ENCODE measurements around the gene MRTFB. TPM values are rescaled to one million over a fixed set of nuclear protein-coding genes. Genes with fewer than 3 reads are reported as not detected.
"Not testable (repeated sequence)": the region's sequence is repeated elsewhere in the genome, so short reads cannot be mapped to it uniquely, and the experiment has no call there.

MRTFB gene
- total RNA-seq, 1 donor from 2014 or later: 20.9 TPM

- Mint-ChIP-seq H3K4me1 (peaks cover 25% of the 10 kb centered on the region), H3K9me3 (peaks cover 2% of the 10 kb centered on the region), H3K27ac (no peak overlapping the region), H3K36me3 (ENCODE audit: low read depth) (peaks cover 2% of the 10 kb centered on the region), H3K27me3 (no peaks in the 10 kb centered on the region), H3K4me3 (no peak overlapping the region)
- CTCF ChIA-PET: no interaction called here
- ATAC-seq (ENCODE audit: low read depth): no peak
- DNase-seq: no peak
- POLR2A ChIA-PET: no interaction called here
- no peak for TF ChIP-seq CTCF (IDR thresholded peaks at IDR 0.05)
- intact Hi-C loops (cut with micrococcal nuclease): no loop called here
Measured at GRCh38 chr16:14121142-14121541, 50.0 kb downstream of the MRTFB start.

GRCh38 chr16:14121872-14122271 lies 50.8 kb downstream of the MRTFB start:
- POLR2A ChIA-PET: no interaction called here
- intact Hi-C loops (cut with micrococcal nuclease): no loop called here
- no peaks in the 10 kb centered on the region for H3K27me3 Mint-ChIP-seq
- CTCF ChIA-PET: no interaction called here
- no peak overlapping the region for H3K4me3 Mint-ChIP-seq
- DNase-seq: no peak
- no peak for TF ChIP-seq CTCF (IDR thresholded peaks at IDR 0.05)
- H3K4me1 Mint-ChIP-seq: peaks cover 25% of the 10 kb centered on the region
- H3K36me3 Mint-ChIP-seq (ENCODE audit: low read depth): peaks cover 2% of the 10 kb centered on the region
- H3K9me3 Mint-ChIP-seq: peaks cover 2% of the 10 kb centered on the region
- ATAC-seq (ENCODE audit: low read depth): no peak
- no peak overlapping the region for H3K27ac Mint-ChIP-seq

- H3K27ac Mint-ChIP-seq; intact Hi-C loops (cut with micrococcal nuclease); DNase-seq; H3K36me3 Mint-ChIP-seq (ENCODE audit: low read depth); H3K4me3 Mint-ChIP-seq; CTCF ChIA-PET; H3K9me3 Mint-ChIP-seq; ATAC-seq (ENCODE audit: low read depth); POLR2A ChIA-PET; H3K27me3 Mint-ChIP-seq: not testable (repeated sequence)
- H3K4me1 Mint-ChIP-seq: peaks cover 25% of the 10 kb centered on the region
Measured at GRCh38 chr16:14122430-14122829, 51.3 kb downstream of the MRTFB start.

- peaks cover 25% of the 10 kb centered on the region for H3K4me1 Mint-ChIP-seq
- ChIA-PET CTCF (no interaction called here), POLR2A (no interaction called here)
- peaks cover 2% of the 10 kb centered on the region for H3K9me3 Mint-ChIP-seq
- no peak for DNase-seq
- H3K27ac Mint-ChIP-seq: no peak overlapping the region
- TF ChIP-seq CTCF (IDR thresholded peaks at IDR 0.05): no peak
- no peak overlapping the region for H3K4me3 Mint-ChIP-seq
- ATAC-seq (ENCODE audit: low read depth): no peak
- peaks cover 9% of the 10 kb centered on the region for H3K36me3 Mint-ChIP-seq (ENCODE audit: low read depth)
- H3K27me3 Mint-ChIP-seq: no peaks in the 10 kb centered on the region
- intact Hi-C loops (cut with micrococcal nuclease): no loop called here
Measured at GRCh38 chr16:14125000-14125681, 54.0 kb downstream of the MRTFB start.

GRCh38 chr16:14125708-14126107 lies 54.6 kb downstream of the MRTFB start:
- POLR2A ChIA-PET: no interaction called here
- no peak overlapping the region for H3K4me3 Mint-ChIP-seq
- no peak overlapping the region for H3K27ac Mint-ChIP-seq
- TF ChIP-seq CTCF (IDR thresholded peaks at IDR 0.05): no peak
- peaks cover 23% of the 10 kb centered on the region for H3K4me1 Mint-ChIP-seq
- ATAC-seq (ENCODE audit: low read depth) (no peak), DNase-seq (no peak)
- H3K36me3 Mint-ChIP-seq (ENCODE audit: low read depth): peaks cover 9% of the 10 kb centered on the region
- intact Hi-C loops (cut with micrococcal nuclease): no loop called here
- no peaks in the 10 kb centered on the region for H3K27me3 Mint-ChIP-seq
- peaks cover 2% of the 10 kb centered on the region for H3K9me3 Mint-ChIP-seq
- CTCF ChIA-PET: no interaction called here

- Mint-ChIP-seq H3K4me3 (no peak overlapping the region), H3K27me3 (no peaks in the 10 kb centered on the region), H3K36me3 (ENCODE audit: low read depth) (peaks cover 7% of the 10 kb centered on the region), H3K27ac (no peak overlapping the region), H3K9me3 (peaks cover 2% of the 10 kb centered on the region), H3K4me1 (peaks cover 9% of the 10 kb centered on the region)
- TF ChIP-seq CTCF (IDR thresholded peaks at IDR 0.05): no peak
- ChIA-PET CTCF (no interaction called here), POLR2A (no interaction called here)
- ATAC-seq (ENCODE audit: low read depth): no peak
- no peak for DNase-seq
- intact Hi-C loops (cut with micrococcal nuclease): no loop called here
Measured at GRCh38 chr16:14128097-14128496, 57.0 kb downstream of the MRTFB start.

Measured in activated B cell treated with CpG ODN at 0.5 μM for 24 hours (primary cell).